HEK293T (cell line): ENCODE measurements around the gene ARHGAP10.

Experiments used
- CTCF ChIA-PET: fragments of 350-600 bp; formaldehyde crosslinking; extraction: SDS; loops from one replicate; lab custom pipeline; 2021; ENCODE audit warnings: antibody characterized with exemption, inconsistent platforms; lab: Yijun Ruan, JAX
- POLR2A ChIA-PET: fragments of 350-600 bp; formaldehyde crosslinking; extraction: SDS; loops from one replicate; lab custom pipeline; 2020; ENCODE audit warnings: antibody characterized with exemption, inconsistent platforms; lab: Yijun Ruan, JAX
- DNase-seq: peaks from one replicate; pipeline ENCODE4 v3.0.0; 2012; ENCODE audit warnings: mixed read lengths; ENCODE audit errors: extremely low spot score
- ARNT ChIP-seq: fragments of 450-650 bp; IDR thresholded peaks from 2 replicates; pipeline ENCODE4 v1.6.1; 2017; ENCODE audit warnings: mild to moderate bottlenecking
- BHLHE40 ChIP-seq: fragments of 450-650 bp; IDR thresholded peaks from 2 replicates; pipeline ENCODE4 v1.6.1; 2016; ENCODE audit warnings: mild to moderate bottlenecking, moderate library complexity, borderline replicate concordance
- CTBP1 ChIP-seq: fragments of 450-650 bp; IDR thresholded peaks from 2 replicates; pipeline ENCODE4 v1.6.1; 2016; ENCODE audit warnings: borderline replicate concordance
- ELF4 ChIP-seq: fragments of 450-650 bp; IDR thresholded peaks from 2 replicates; pipeline ENCODE4 v1.6.1; 2017; ENCODE audit warnings: antibody characterized with exemption
- FOXA1 ChIP-seq: fragments of 450-650 bp; IDR thresholded peaks from 2 replicates; pipeline ENCODE4 v1.6.1; 2016; ENCODE audit warnings: mild to moderate bottlenecking
- FOXK2 ChIP-seq: fragments of 450-650 bp; IDR thresholded peaks from 2 replicates; pipeline ENCODE4 v1.6.1; 2016; ENCODE audit warnings: mild to moderate bottlenecking
- FOXM1 ChIP-seq: fragments of 450-650 bp; IDR thresholded peaks from 2 replicates; pipeline ENCODE4 v1.6.1; 2017; ENCODE audit warnings: mild to moderate bottlenecking, borderline replicate concordance
- HDGF ChIP-seq: fragments of 450-650 bp; IDR thresholded peaks from 2 replicates; pipeline ENCODE4 v1.6.1; 2017; ENCODE audit warnings: antibody characterized with exemption, borderline replicate concordance
- L3MBTL2 ChIP-seq: fragments of 450-650 bp; conservative IDR thresholded peaks from 2 replicates; pipeline ENCODE4 v1.6.1; 2016; ENCODE audit warnings: mild to moderate bottlenecking
- LEF1 ChIP-seq: fragments of 450-650 bp; IDR thresholded peaks from 2 replicates; pipeline ENCODE4 v1.6.1; 2017; ENCODE audit warnings: mild to moderate bottlenecking, borderline replicate concordance
- NFRKB ChIP-seq: fragments of 450-650 bp; IDR thresholded peaks from 2 replicates; pipeline ENCODE4 v1.6.1; 2016; ENCODE audit warnings: mild to moderate bottlenecking, moderate library complexity
- PKNOX1 ChIP-seq: fragments of 450-650 bp; IDR thresholded peaks from 2 replicates; pipeline ENCODE4 v1.6.1; 2016
- SP1 ChIP-seq: fragments of 450-650 bp; IDR thresholded peaks from 2 replicates; pipeline ENCODE4 v1.6.1; 2017
- SUZ12 ChIP-seq: fragments of 450-650 bp; IDR thresholded peaks from 2 replicates; pipeline ENCODE4 v1.6.1; 2016; ENCODE audit warnings: mild to moderate bottlenecking
- TARDBP ChIP-seq: fragments of 450-650 bp; IDR thresholded peaks from 2 replicates; pipeline ENCODE4 v1.6.1; 2016
- ZNF384 ChIP-seq: fragments of 450-650 bp; IDR thresholded peaks from 2 replicates; pipeline ENCODE4 v1.6.1; 2016

ARHGAP10 gene

GRCh38 chr4:147786031-147786430 lies 54.1 kb downstream of the ARHGAP10 start:
- ChIA-PET CTCF (interaction anchor here (1.4 to 4.5 kb wide), 2 partner anchors 9 to 81 kb away, joined by 4 to 17 read pairs; no protein-coding TSS in a partner anchor), POLR2A (interaction anchor here (1.0 to 1.6 kb wide), 4 partner anchors 11 to 102 kb away, joined by 3 to 7 read pairs (median 4); partner anchors contain the start of genes ARHGAP10 and PRMT9)
- no peak for DNase-seq
- TF ChIP-seq ZNF384 (no peak), LEF1 (no peak), FOXM1 (no peak), TARDBP (no peak), NFRKB (no peak), BHLHE40 (no peak), SUZ12 (no peak), FOXA1 (no peak), ELF4 (no peak), SP1 (no peak), PKNOX1 (no peak), CTBP1 (no peak), HDGF (no peak), ARNT (no peak), FOXK2 (no peak), L3MBTL2 (no peak)

- no peak for TF ChIP-seq TARDBP
- TF ChIP-seq FOXA1 = no peak
- TF ChIP-seq LEF1 = no peak
- TF ChIP-seq CTBP1 = no peak
- TF ChIP-seq SUZ12 = no peak
- no peak for TF ChIP-seq ZNF384
- TF ChIP-seq FOXM1 = no peak
- TF ChIP-seq HDGF = no peak
- ChIA-PET CTCF (interaction anchor here (0.7 to 4.5 kb wide), 3 partner anchors 10 to 109 kb away, joined by 4 to 17 read pairs (median 4); no protein-coding TSS in a partner anchor), POLR2A (interaction anchor here (0.7 to 1.6 kb wide), 4 partner anchors 9 to 103 kb away, joined by 3 to 7 read pairs (median 4); partner anchors contain the start of genes ARHGAP10 and PRMT9)
- DNase-seq = no peak
Measured at GRCh38 chr4:147786531-147786930, 54.6 kb downstream of the ARHGAP10 start.

GRCh38 chr4:147787204-147787603 lies 55.3 kb downstream of the ARHGAP10 start:
- POLR2A ChIA-PET = interaction anchor here (0.7 to 2.8 kb wide), 3 partner anchors 8 to 103 kb away, joined by 3 to 9 read pairs (median 3); partner anchors contain the start of gene PRMT9
- CTCF ChIA-PET = interaction anchor here (0.7 to 4.5 kb wide), 2 partner anchors 80 to 110 kb away, joined by 4 to 17 read pairs; no protein-coding TSS in a partner anchor
- TF ChIP-seq L3MBTL2 = no peak
- TF ChIP-seq FOXA1 = no peak
- TF ChIP-seq NFRKB = no peak
- no peak for TF ChIP-seq ARNT
- no peak for TF ChIP-seq SUZ12
- no peak for TF ChIP-seq CTBP1
- no peak for TF ChIP-seq ZNF384
- TF ChIP-seq ELF4 = no peak
- TF ChIP-seq PKNOX1 = no peak
- no peak for TF ChIP-seq HDGF
- no peak for TF ChIP-seq FOXM1
- TF ChIP-seq FOXK2 = no peak
- TF ChIP-seq TARDBP = no peak
- no peak for TF ChIP-seq SP1
- no peak for TF ChIP-seq BHLHE40
- no peak for TF ChIP-seq LEF1
- no peak for DNase-seq

GRCh38 chr4:147788791-147789190 lies 56.9 kb downstream of the ARHGAP10 start:
- no peak for DNase-seq
- ChIA-PET POLR2A (interaction anchor here (1.6 to 2.8 kb wide), 2 partner anchors 21 to 105 kb away, joined by 4 to 9 read pairs; partner anchors contain the start of gene PRMT9), CTCF (interaction anchor here (4.5 kb wide), 1 partner anchor 78 kb away, joined by 17 read pairs; no protein-coding TSS in a partner anchor)
- no peak for TF ChIP-seq ELF4
- no peak for TF ChIP-seq FOXM1
- TF ChIP-seq SUZ12 = no peak
- no peak for TF ChIP-seq PKNOX1
- TF ChIP-seq FOXA1 = no peak
- TF ChIP-seq ARNT = no peak
- TF ChIP-seq HDGF = no peak
- no peak for TF ChIP-seq FOXK2
- no peak for TF ChIP-seq NFRKB
- no peak for TF ChIP-seq L3MBTL2
- no peak for TF ChIP-seq TARDBP
- TF ChIP-seq ZNF384 = no peak
- TF ChIP-seq LEF1 = no peak
- no peak for TF ChIP-seq SP1
- TF ChIP-seq CTBP1 = no peak
- TF ChIP-seq BHLHE40 = no peak

- CTCF ChIA-PET = interaction anchor here (4.5 kb wide), 1 partner anchor 77 kb away, joined by 17 read pairs; no protein-coding TSS in a partner anchor
- POLR2A ChIA-PET = interaction anchor here (0.7 to 2.8 kb wide), 3 partner anchors 22 to 1854 kb away, joined by 3 to 9 read pairs (median 4); partner anchors contain the start of gene PRMT9
- DNase-seq = no peak
- TF ChIP-seq HDGF (no peak), ZNF384 (no peak), CTBP1 (no peak), L3MBTL2 (no peak), FOXM1 (no peak), NFRKB (no peak), BHLHE40 (no peak), SUZ12 (no peak)
Measured at GRCh38 chr4:147789596-147789995, 57.7 kb downstream of the ARHGAP10 start.

GRCh38 chr4:147790412-147790811 lies 58.5 kb downstream of the ARHGAP10 start:
- ChIA-PET POLR2A (no interaction called here), CTCF (no interaction called here)
- no peak for DNase-seq
- TF ChIP-seq L3MBTL2 (no peak), BHLHE40 (no peak), CTBP1 (no peak), FOXA1 (no peak)
